ENCODE measurements around the gene KCNC3. TPM values are rescaled to one million over a fixed set of nuclear protein-coding genes. Genes with fewer than 3 reads are reported as not detected.

Gene KCNC3
- total and polyA plus RNA-seq, 2 experiments from 2014 or later, result 1.3 to 3.4 TPM

- TF ChIP-seq ZNF462 (CRISPR knock-in tag; IDR thresholded peaks at IDR 0.05) (no peak), STAT1 (IDR thresholded peaks at IDR 0.05; ENCODE audit: unreplicated experiment) (no peak), POLR2AphosphoS5 (IDR thresholded peaks at IDR 0.05; ENCODE audit: low read depth) (peak; percentile 35; the same call in 1 of the 2 replicates), EZH2 (IDR thresholded peaks at IDR 0.05; ENCODE audit: low read depth, unreplicated experiment) (no peak), ETS1 (IDR thresholded peaks at IDR 0.05) (peak; percentile 33; the same call in 1 of the 2 replicates), NANOG (IDR thresholded peaks at IDR 0.05; ENCODE audit: borderline replicate concordance) (no peak)
- TF ChIP-seq, protein P1, sequence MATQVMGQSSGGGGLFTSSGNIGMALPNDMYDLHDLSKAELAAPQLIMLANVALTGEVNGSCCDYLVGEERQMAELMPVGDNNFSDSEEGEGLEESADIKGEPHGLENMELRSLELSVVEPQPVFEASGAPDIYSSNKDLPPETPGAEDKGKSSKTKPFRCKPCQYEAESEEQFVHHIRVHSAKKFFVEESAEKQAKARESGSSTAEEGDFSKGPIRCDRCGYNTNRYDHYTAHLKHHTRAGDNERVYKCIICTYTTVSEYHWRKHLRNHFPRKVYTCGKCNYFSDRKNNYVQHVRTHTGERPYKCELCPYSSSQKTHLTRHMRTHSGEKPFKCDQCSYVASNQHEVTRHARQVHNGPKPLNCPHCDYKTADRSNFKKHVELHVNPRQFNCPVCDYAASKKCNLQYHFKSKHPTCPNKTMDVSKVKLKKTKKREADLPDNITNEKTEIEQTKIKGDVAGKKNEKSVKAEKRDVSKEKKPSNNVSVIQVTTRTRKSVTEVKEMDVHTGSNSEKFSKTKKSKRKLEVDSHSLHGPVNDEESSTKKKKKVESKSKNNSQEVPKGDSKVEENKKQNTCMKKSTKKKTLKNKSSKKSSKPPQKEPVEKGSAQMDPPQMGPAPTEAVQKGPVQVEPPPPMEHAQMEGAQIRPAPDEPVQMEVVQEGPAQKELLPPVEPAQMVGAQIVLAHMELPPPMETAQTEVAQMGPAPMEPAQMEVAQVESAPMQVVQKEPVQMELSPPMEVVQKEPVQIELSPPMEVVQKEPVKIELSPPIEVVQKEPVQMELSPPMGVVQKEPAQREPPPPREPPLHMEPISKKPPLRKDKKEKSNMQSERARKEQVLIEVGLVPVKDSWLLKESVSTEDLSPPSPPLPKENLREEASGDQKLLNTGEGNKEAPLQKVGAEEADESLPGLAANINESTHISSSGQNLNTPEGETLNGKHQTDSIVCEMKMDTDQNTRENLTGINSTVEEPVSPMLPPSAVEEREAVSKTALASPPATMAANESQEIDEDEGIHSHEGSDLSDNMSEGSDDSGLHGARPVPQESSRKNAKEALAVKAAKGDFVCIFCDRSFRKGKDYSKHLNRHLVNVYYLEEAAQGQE (IDR thresholded peaks at IDR 0.05; ENCODE audit: unreplicated experiment), result peak; percentile 90
- H2AFZ ChIP-seq, result no peak overlapping the region
- H3K4me2 ChIP-seq, result peak overlapping the region; percentile 92
- peak; percentile 99 for DNase-seq (ENCODE audit: low spot score)
- peaks cover 20% of the 10 kb centered on the region for H3K27me3 ChIP-seq (ENCODE audit: insufficient read depth)
- no peaks in the 10 kb centered on the region for H3K9me2 ChIP-seq (ENCODE audit: insufficient read depth)
- H3K4me1 Mint-ChIP-seq, result no peaks in the 10 kb centered on the region
- peak overlapping the region; percentile 86 for H3K4me3 ChIP-seq
- no peaks in the 10 kb centered on the region; the same call in 1 of the 2 replicates for H3K36me3 ChIP-seq (ENCODE audit: insufficient read depth)
- no peak overlapping the region for H3K4me3 Mint-ChIP-seq
- H3K27ac Mint-ChIP-seq, result no peak overlapping the region
- H3K27me3 Mint-ChIP-seq (ENCODE audit: insufficient read depth, low read depth, poor library complexity), result peaks cover 28% of the 10 kb centered on the region
- peaks cover 11% of the 10 kb centered on the region; the same call in 1 of the 2 replicates for H3F3A ChIP-seq (replicated peaks; ENCODE audit: low read depth)
- H4K20me1 ChIP-seq (replicated peaks; ENCODE audit: insufficient read depth), result peaks cover 17% of the 10 kb centered on the region; the same call in 1 of the 2 replicates
- peaks cover 12% of the 10 kb centered on the region for H3K79me2 ChIP-seq (replicated peaks; ENCODE audit: insufficient read depth)
- H3K36me3 Mint-ChIP-seq (ENCODE audit: low read depth), result peaks cover 56% of the 10 kb centered on the region
- H3K4me1 ChIP-seq (ENCODE audit: insufficient read depth), result peaks cover 29% of the 10 kb centered on the region
- ATAC-seq, result no peak; the same call in 2 of the 3 replicates
- H3K9me3 Mint-ChIP-seq, result peaks cover 83% of the 10 kb centered on the region
- no peak overlapping the region for H3K27ac ChIP-seq (ENCODE audit: low read depth)
These were observed 3.7 kb downstream of the KCNC3 start for GRCh38 chr19:50325310-50326100.
